ENCODE measurements around the gene NSFL1C. TPM values are rescaled to one million over a fixed set of nuclear protein-coding genes. Genes with fewer than 3 reads are reported as not detected.
"Not testable (repeated sequence)": the region's sequence is repeated elsewhere in the genome, so short reads cannot be mapped to it uniquely, and the experiment has no call there.

The NSFL1C gene
- total RNA-seq: 83.9 TPM

- peak; percentile 95 for DNase-seq (ENCODE audit: low spot score)
These were observed at the start of gene NSFL1C for GRCh38 chr20:1466211-1467081. NSFL1C (minus strand) TSS chr20:1466849; CDS start chr20:1466824, 25 bp downstream.

GRCh38 chr20:1513801-1514200, 47.2 kb upstream of the NSFL1C start:
- no peak for DNase-seq (ENCODE audit: low spot score)

GRCh38 chr20:1509237-1509636, 42.6 kb upstream of the NSFL1C start:
- no peak for DNase-seq (ENCODE audit: low spot score)

- DNase-seq (ENCODE audit: low spot score): no peak
These were observed 41.9 kb upstream of the NSFL1C start for GRCh38 chr20:1508574-1508973.

- no peak for DNase-seq (ENCODE audit: low spot score)
These were observed 40.6 kb upstream of the NSFL1C start for GRCh38 chr20:1507276-1507675.

- no peak for DNase-seq (ENCODE audit: low spot score)
These were observed 39.2 kb upstream of the NSFL1C start for GRCh38 chr20:1505871-1506270.

- no peak for DNase-seq (ENCODE audit: low spot score)
These were observed 38.7 kb upstream of the NSFL1C start for GRCh38 chr20:1505361-1505760.

GRCh38 chr20:1503564-1504227, 37.0 kb upstream of the NSFL1C start:
- peak; percentile 84 for DNase-seq (ENCODE audit: low spot score)

GRCh38 chr20:1500496-1500895, 33.8 kb upstream of the NSFL1C start:
- no peak for DNase-seq (ENCODE audit: low spot score)

- no peak for DNase-seq (ENCODE audit: low spot score)
These were observed 33.1 kb upstream of the NSFL1C start for GRCh38 chr20:1499528-1500420.

GRCh38 chr20:1497371-1497770, 30.7 kb upstream of the NSFL1C start:
- DNase-seq (ENCODE audit: low spot score): not testable (repeated sequence)

- DNase-seq (ENCODE audit: low spot score): no peak
These were observed 30.3 kb upstream of the NSFL1C start for GRCh38 chr20:1496930-1497329.

- no peak for DNase-seq (ENCODE audit: low spot score)
These were observed 27.8 kb upstream of the NSFL1C start for GRCh38 chr20:1494436-1494835.

GRCh38 chr20:1493536-1493935, 26.9 kb upstream of the NSFL1C start:
- DNase-seq (ENCODE audit: low spot score): no peak

GRCh38 chr20:1491860-1492642, 25.4 kb upstream of the NSFL1C start:
- no peak for DNase-seq (ENCODE audit: low spot score)

- no peak for DNase-seq (ENCODE audit: low spot score)
These were observed 24.7 kb upstream of the NSFL1C start, which contains the start of gene SIRPB2 for GRCh38 chr20:1491281-1491840. SIRPB2 (minus strand) TSS chr20:1491420; CDS start chr20:1491359, 61 bp downstream.

GRCh38 chr20:1490643-1491195, 24.1 kb upstream of the NSFL1C start:
- no peak for DNase-seq (ENCODE audit: low spot score)

- DNase-seq (ENCODE audit: low spot score): no peak
These were observed 23.3 kb upstream of the NSFL1C start for GRCh38 chr20:1489764-1490436.

GRCh38 chr20:1489325-1489724, 22.7 kb upstream of the NSFL1C start:
- DNase-seq (ENCODE audit: low spot score): no peak

- no peak for DNase-seq (ENCODE audit: low spot score)
These were observed 19.9 kb upstream of the NSFL1C start for GRCh38 chr20:1486566-1486965.
